A549 treated with AZD2906 at 1 μM for 4 hours (cell line): Measurements from ENCODE around the gene TADA2B. TPM values are rescaled to one million over a fixed set of nuclear protein-coding genes. Genes with fewer than 3 reads are reported as not detected.

Experiments
- total RNA-seq: library from RNA; stranded (reverse); fragments of 200-300 nt; extraction: Qiagen RNA extraction; gene quantifications from 5 replicates; pipeline ENCODE4 v1.2.3, GENCODE V29; 2022

Gene TADA2B, protein sequence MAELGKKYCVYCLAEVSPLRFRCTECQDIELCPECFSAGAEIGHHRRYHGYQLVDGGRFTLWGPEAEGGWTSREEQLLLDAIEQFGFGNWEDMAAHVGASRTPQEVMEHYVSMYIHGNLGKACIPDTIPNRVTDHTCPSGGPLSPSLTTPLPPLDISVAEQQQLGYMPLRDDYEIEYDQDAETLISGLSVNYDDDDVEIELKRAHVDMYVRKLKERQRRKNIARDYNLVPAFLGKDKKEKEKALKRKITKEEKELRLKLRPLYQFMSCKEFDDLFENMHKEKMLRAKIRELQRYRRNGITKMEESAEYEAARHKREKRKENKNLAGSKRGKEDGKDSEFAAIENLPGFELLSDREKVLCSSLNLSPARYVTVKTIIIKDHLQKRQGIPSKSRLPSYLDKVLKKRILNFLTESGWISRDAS
- 13.2 to 16.6 TPM (median 16.1 TPM) in 5 replicates for total RNA-seq

DNA sequence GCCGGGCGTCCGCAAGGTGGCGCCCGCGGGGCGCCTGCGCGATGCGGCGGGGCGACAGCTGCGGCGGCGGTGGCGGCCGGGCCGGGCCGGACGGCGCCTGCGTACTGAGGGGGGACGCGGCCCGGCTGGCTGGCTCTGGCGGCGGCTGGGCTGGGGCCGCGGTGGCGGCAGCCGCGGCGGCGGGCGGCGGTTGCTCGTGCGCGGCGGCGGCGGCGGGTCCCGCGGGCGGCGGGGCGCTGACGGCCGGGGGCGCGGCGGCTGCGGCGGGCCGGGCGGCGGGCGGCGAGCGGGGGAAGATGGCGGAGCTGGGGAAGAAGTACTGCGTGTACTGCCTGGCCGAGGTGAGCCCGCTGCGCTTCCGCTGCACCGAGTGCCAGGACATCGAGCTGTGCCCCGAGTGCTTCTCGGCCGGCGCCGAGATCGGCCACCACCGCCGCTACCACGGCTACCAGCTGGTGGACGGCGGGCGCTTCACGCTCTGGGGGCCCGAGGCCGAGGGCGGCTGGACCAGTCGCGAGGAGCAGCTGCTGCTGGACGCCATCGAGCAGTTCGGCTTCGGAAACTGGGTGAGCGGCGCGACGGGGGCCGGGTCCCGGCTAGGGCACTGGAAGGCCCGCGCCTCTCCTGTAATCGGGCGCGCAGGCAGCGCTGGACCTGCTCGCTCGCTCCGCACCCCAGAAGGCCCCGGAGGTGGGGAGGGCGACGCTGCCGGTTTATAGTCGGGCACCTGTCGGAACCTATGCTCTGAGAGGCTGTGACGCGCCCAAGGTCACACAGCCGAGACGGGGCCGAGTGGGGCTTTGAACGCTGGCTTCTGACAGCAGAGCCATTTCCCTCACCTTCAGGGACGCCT, at the start of gene TADA2B:
TSS of gene TADA2B (plus strand) at position 89 of the 853 bp plus-strand sequence. CDS start at position 297, 208 bp downstream.

DNA sequence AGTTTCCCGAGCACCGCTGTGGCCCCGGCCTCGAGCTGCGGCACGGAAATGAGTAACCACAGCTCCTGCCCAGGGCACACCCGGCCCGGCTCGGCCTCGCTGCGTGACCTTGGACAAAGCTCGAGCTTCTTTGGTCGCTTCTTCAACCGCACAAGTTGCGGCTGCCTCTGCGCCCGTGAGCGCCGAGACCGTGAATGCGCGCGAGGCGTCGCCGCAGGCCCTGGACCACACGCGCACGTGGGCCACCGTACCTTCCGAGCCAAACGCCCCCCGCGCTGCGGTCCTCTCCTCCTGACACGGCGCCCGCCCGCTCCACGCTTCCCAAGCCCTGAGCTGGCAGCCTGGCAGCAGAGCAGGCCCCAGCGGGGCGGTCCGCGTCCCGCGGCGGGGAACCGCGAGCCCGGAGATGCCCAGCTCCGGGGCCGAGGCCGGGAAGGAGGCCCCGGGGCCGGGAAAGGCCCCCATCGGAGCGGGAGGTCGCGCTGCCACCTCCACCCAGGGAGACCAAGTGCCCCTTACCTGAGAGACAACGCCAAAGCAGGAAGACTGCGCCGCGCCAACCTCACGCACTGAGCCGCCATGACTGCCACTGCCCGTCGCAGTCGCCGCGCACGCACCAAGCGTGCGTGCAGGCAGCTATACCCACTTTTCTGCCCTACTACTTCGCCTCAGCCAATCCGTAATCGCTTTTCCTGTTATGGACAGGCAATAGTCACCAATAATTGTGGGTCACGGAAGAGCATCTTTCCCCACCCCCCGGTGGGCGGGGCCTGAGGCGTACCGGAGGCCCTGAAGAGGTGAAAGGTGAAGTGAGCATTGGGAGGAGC, 24.5 kb downstream of the TADA2B start, which contains the start of gene GRPEL1:
TSS of gene GRPEL1 (minus strand) at position 613 of the 827 bp plus-strand sequence. CDS start at position 581, 32 bp downstream.

Other genes starting within 250 kb of the TADA2B start
- 37.9 to 41.2 TPM (median 39.3 TPM) in 5 replicates for gene TBC1D14, start 133.5 kb upstream of the TADA2B start, total RNA-seq
- 62.1 to 67.7 TPM (median 62.8 TPM) in 5 replicates for gene GRPEL1, start 24.7 kb downstream of the TADA2B start, total RNA-seq
- gene SORCS2, start 149.2 kb downstream of the TADA2B start, total RNA-seq, result 3.3 to 4.9 TPM (median 4.7 TPM) in 5 replicates